AG04449 (cell line): ENCODE data around the gene LSM3.

ENCODE experiments used
- CTCF ChIA-PET: fragments of 350-600 bp; formaldehyde crosslinking; extraction: SDS; loops from one replicate; lab custom pipeline; 2021; ENCODE audit warnings: antibody characterized with exemption; lab: Yijun Ruan, JAX
- POLR2A ChIA-PET: fragments of 400-600, 350-600 bp; formaldehyde crosslinking; extraction: SDS; loops from one replicate; lab custom pipeline; 2020; ENCODE audit warnings: antibody characterized with exemption, inconsistent platforms; lab: Yijun Ruan, JAX
- DNase-seq: peaks from one replicate; pipeline ENCODE4 v3.0.0-alpha.2; 2010; ENCODE audit warnings: low read depth, low spot score
- H3K4me3 ChIP-seq: 2 replicates; pipeline ENCODE4 v1.5.1; 2011; ENCODE audit warnings: low read depth, mild to moderate bottlenecking, control low read depth, low read length
- TF ChIP-seq, protein P1 (sequence below): IDR thresholded peaks from one replicate; pipeline ENCODE4 v1.5.1; 2011; ENCODE audit warnings: mild to moderate bottlenecking, moderate library complexity, low read length, control low read depth, inconsistent platforms; ENCODE audit not compliant: insufficient read depth; ENCODE audit errors: missing control alignments

The LSM3 gene

DNA sequence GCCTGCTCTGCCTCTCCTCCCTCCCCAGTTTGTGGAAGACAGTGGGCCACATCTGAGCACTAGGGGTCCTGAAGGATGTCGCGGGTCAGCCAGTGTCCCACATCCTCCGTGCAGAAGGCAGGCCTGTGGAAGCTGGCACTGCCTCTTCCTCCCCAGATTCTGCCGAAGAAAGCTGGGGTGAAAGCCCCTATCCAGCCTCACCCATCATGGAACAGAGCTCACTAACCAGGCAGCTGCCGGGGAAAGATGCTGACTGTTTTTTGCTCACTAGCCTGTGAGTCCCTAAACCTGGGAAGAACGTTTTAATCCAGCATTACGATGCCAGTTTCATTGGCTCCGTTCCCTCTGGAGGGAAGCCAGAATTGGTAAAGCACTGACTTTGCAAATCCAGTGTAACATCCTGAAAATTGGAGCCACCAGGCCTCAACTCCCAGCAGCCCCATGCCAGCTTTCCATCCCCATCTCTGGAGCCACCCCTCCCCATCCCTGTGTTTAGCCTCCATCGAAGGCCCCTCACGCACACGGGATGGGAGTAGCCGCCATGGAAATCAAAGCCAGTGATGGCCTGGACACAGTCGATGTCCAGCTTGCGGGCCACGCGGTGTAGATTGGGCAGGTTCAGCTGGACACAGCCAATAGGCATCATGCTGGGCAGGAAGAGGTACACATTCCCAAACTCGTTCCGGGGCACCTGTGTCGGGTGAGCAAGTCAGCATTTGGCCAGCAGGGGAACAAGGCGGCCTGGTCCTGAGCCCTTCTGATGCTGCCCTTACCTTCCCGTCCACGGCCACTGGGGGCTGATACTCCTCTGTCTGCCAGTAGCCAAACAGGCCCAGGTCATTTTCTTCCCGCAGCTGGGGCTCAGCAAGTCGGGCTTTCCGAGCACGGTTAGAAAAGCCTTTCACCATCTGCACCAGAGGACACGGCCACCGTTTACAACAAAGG, 30.3 kb upstream of the LSM3 start:
- TF ChIP-seq, protein P1, sequence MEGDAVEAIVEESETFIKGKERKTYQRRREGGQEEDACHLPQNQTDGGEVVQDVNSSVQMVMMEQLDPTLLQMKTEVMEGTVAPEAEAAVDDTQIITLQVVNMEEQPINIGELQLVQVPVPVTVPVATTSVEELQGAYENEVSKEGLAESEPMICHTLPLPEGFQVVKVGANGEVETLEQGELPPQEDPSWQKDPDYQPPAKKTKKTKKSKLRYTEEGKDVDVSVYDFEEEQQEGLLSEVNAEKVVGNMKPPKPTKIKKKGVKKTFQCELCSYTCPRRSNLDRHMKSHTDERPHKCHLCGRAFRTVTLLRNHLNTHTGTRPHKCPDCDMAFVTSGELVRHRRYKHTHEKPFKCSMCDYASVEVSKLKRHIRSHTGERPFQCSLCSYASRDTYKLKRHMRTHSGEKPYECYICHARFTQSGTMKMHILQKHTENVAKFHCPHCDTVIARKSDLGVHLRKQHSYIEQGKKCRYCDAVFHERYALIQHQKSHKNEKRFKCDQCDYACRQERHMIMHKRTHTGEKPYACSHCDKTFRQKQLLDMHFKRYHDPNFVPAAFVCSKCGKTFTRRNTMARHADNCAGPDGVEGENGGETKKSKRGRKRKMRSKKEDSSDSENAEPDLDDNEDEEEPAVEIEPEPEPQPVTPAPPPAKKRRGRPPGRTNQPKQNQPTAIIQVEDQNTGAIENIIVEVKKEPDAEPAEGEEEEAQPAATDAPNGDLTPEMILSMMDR = peak; percentile 21
- POLR2A ChIA-PET = no interaction called here
- CTCF ChIA-PET = interaction anchor here (0.9 kb wide), 1 partner anchor 252 kb away, joined by 3 read pairs; no protein-coding TSS in a partner anchor
- no peak overlapping the region for H3K4me3 ChIP-seq
- DNase-seq = no peak

GRCh38 chr3:14150078-14150477, 28.5 kb upstream of the LSM3 start:
- DNase-seq = no peak
- TF ChIP-seq, protein P1 = no peak
- no peak overlapping the region for H3K4me3 ChIP-seq
- ChIA-PET POLR2A (no interaction called here), CTCF (interaction anchor here (0.8 to 1.0 kb wide), 2 partner anchors 11 to 112 kb away, joined by 3 read pairs; no protein-coding TSS in a partner anchor)

GRCh38 chr3:14150491-14151230, 28.0 kb upstream of the LSM3 start:
- H3K4me3 ChIP-seq = no peak overlapping the region
- TF ChIP-seq, protein P1 = no peak
- no peak for DNase-seq
- ChIA-PET POLR2A (no interaction called here), CTCF (interaction anchor here (0.8 to 1.0 kb wide), 3 partner anchors 10 to 111 kb away, joined by 3 read pairs; no protein-coding TSS in a partner anchor)

DNA sequence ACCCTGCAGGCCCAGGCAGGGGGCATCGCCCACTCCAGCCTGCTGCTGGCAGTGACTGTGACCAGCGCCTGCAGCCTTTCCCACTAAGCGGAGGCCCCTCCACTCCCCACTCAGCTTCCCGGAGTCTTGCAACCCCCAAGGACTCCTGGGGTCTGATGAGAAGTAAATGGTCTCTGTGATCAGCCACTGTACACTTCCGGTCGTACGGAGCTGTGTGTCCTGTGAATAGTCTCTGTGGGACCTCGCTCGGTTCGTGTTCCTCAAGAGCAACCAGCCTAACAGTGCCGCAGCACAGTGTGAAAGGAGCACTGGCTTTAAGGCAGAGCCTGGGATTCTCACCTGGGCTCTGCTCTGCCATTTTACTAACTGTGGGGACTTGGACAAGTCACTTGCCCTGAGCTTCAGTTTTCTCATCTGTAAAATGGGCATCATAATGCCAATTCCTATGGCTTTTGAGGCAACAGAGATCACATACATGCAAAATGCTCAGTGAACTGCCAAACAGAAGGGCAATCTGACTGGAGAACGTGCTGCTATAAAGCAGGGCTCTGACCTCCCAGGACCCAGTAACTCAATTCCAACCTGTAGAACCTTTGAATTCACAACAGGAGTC, 27.0 kb upstream of the LSM3 start:
- POLR2A ChIA-PET = no interaction called here
- CTCF ChIA-PET = interaction anchor here (0.8 kb wide), 1 partner anchor 15 kb away, joined by 3 read pairs; no protein-coding TSS in a partner anchor
- TF ChIP-seq, protein P1 = no peak
- no peak overlapping the region for H3K4me3 ChIP-seq
- no peak for DNase-seq

DNA sequence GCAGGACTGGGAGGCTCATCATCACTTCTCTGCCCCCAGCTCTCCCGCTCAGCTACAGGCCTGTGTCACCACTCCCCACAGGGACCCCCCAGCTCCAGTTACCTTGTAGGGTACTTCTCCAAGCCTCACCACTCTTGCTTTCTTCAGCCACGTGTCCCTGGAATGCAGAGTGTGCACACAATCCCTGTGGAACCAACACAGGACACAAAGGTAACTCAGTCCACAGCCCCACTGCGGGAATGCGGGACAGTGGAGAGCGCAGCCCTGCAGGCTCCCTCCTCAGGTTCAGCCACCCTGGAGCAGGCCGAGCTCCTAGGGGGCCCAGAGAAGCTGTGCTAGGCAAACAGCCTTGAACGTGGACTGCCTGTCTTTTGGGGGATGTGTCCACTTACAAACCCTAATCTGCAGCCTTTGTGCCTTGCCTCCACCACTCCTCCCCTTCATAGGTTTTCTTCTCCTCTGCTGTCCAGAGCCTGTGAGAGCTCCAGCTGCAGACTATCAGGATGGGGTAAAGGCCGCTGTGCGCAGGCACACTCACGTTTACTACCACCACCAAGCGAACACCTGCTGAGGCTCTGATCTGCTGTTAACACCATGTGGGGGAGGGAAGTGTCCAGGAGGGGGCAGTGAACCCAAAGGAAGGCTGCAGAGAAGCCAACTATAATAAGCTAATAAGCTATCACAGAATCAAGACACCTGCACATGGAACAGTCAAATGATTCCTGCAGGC, 26.2 kb upstream of the LSM3 start:
- TF ChIP-seq, protein P1 = peak; percentile 25
- ChIA-PET CTCF (interaction anchor here (0.9 to 1.3 kb wide), 3 partner anchors 9 to 256 kb away, joined by 4 to 5 read pairs (median 5); no protein-coding TSS in a partner anchor), POLR2A (no interaction called here)
- no peak for DNase-seq
- H3K4me3 ChIP-seq = no peak overlapping the region
